Pons (tissue), 1 donor: ENCODE measurements around the gene RPL7A.
A peak's percentile ranks its signal among the peaks of the same experiment; 100 is the strongest.
"Not testable (repeated sequence)": the region's sequence is repeated elsewhere in the genome, so short reads cannot be mapped to it uniquely, and the experiment has no call there.

Source experiments
- DNase-seq: peaks from one replicate; pipeline ENCODE4 v3.0.0-alpha.2; 2016; ENCODE audit warnings: low spot score

The RPL7A gene

GRCh38 chr9:133327834-133328484 is 20.1 kb upstream of the RPL7A start:
- no peak for DNase-seq

GRCh38 chr9:133329306-133330156 is 18.5 kb upstream of the RPL7A start:
- not testable (repeated sequence) for DNase-seq

- DNase-seq: no peak
Measured at GRCh38 chr9:133331221-133331620, 16.8 kb upstream of the RPL7A start.

GRCh38 chr9:133331641-133332380 is 16.2 kb upstream of the RPL7A start:
- DNase-seq: no peak

GRCh38 chr9:133332381-133332730 is 15.7 kb upstream of the RPL7A start:
- no peak for DNase-seq

- DNase-seq: no peak
Measured at GRCh38 chr9:133333011-133333410, 15.0 kb upstream of the RPL7A start.

- DNase-seq: no peak
Measured at GRCh38 chr9:133333566-133333965, 14.5 kb upstream of the RPL7A start.

- DNase-seq: no peak
Measured at GRCh38 chr9:133334161-133334560, 13.9 kb upstream of the RPL7A start.

GRCh38 chr9:133334888-133335287 is 13.1 kb upstream of the RPL7A start:
- not testable (repeated sequence) for DNase-seq

- DNase-seq: peak; percentile 81
Measured at GRCh38 chr9:133335924-133336811, 11.8 kb upstream of the RPL7A start, which contains the start of gene SURF6. Gene SURF6 (minus strand): TSS chr9:133336188. CDS start chr9:133336132, 56 bp downstream.

GRCh38 chr9:133339641-133340040 is 8.4 kb upstream of the RPL7A start:
- DNase-seq: no peak

GRCh38 chr9:133340256-133340655 is 7.8 kb upstream of the RPL7A start:
- no peak for DNase-seq

- no peak for DNase-seq
Measured at GRCh38 chr9:133340916-133341315, 7.1 kb upstream of the RPL7A start.

- DNase-seq: no peak
Measured at GRCh38 chr9:133341369-133342068, 6.5 kb upstream of the RPL7A start.

GRCh38 chr9:133342069-133342406 is 6.0 kb upstream of the RPL7A start:
- DNase-seq: no peak

- no peak for DNase-seq
Measured at GRCh38 chr9:133342570-133342969, 5.4 kb upstream of the RPL7A start.

GRCh38 chr9:133344071-133344470 is 3.9 kb upstream of the RPL7A start:
- DNase-seq: no peak

GRCh38 chr9:133344979-133345378 is 3.0 kb upstream of the RPL7A start:
- no peak for DNase-seq

- no peak for DNase-seq
Measured at GRCh38 chr9:133345596-133345995, 2.4 kb upstream of the RPL7A start.

- DNase-seq: no peak
Measured at GRCh38 chr9:133346021-133346785, 1.8 kb upstream of the RPL7A start.
